HepG2 (cell line): ENCODE results near the gene STEAP2. TPM values are rescaled to one million over a fixed set of nuclear protein-coding genes. Genes with fewer than 3 reads are reported as not detected.

Source experiments
- CEBPG ChIP-seq: IDR thresholded peaks from 2 replicates; pipeline ENCODE4 v1.6.1; 2016
- IRF2 ChIP-seq: IDR thresholded peaks from 2 replicates; pipeline ENCODE4 v1.6.1; 2018; ENCODE audit warnings: missing genetic modification reagents, missing compliant biosample characterization
- PTBP1 ChIP-seq: fragments of 200-400 bp; formaldehyde crosslinking; IDR thresholded peaks from 2 replicates; pipeline ENCODE4 v1.6.1; 2018; ENCODE audit warnings: low read length, low read depth; ENCODE audit not compliant: poor library complexity, severe bottlenecking
- RARA ChIP-seq: IDR thresholded peaks from 2 replicates; pipeline ENCODE4 v1.6.1; 2016; ENCODE audit warnings: missing genetic modification reagents, missing compliant biosample characterization
- SIX4 ChIP-seq: sonication (generic); formaldehyde crosslinking; IDR thresholded peaks from 2 replicates; pipeline ENCODE4 v1.4.0; 2020; ENCODE audit warnings: missing genetic modification reagents
- TARDBP ChIP-seq: sonication (generic); formaldehyde crosslinking; IDR thresholded peaks from 2 replicates; pipeline ENCODE4 v1.8.0; 2022; ENCODE audit warnings: mild to moderate bottlenecking, missing genetic modification reagents
- ZBTB7B ChIP-seq: sonication (generic); formaldehyde crosslinking; IDR thresholded peaks from 2 replicates; pipeline ENCODE4 v1.4.0; 2020; ENCODE audit warnings: missing genetic modification reagents
- ZFY ChIP-seq: sonication (generic); formaldehyde crosslinking; IDR thresholded peaks from 2 replicates; pipeline ENCODE4 v1.4.0; 2020; ENCODE audit warnings: missing genetic modification reagents
- ZNF317 ChIP-seq: sonication (generic); formaldehyde crosslinking; IDR thresholded peaks from 2 replicates; pipeline ENCODE4 v1.5.0; 2020; ENCODE audit warnings: mild to moderate bottlenecking, missing genetic modification reagents
- ZNF562 ChIP-seq: sonication (generic); formaldehyde crosslinking; IDR thresholded peaks from 2 replicates; pipeline ENCODE4 v1.8.0; 2022; ENCODE audit warnings: missing genetic modification reagents, borderline replicate concordance
- ZNF839 ChIP-seq: sonication (generic); formaldehyde crosslinking; IDR thresholded peaks from 2 replicates; pipeline ENCODE4 v1.4.0; 2020; ENCODE audit warnings: missing genetic modification reagents, mild to moderate bottlenecking, borderline replicate concordance
- polyA plus RNA-seq, 8 experiments: library from polyadenylated mRNA; depleted of rRNA in 3 of 8; stranded (reverse) in 7 of 8; unstranded in 1 of 8; fragments of >200 nt; fragmentation: Illumina TruSeq in 4 of 8; extraction: Trizol in 4 of 8; gene quantifications; 2 replicates each; pipeline versions ENCODE4 v1.2.1 to v1.2.3, GENCODE V29; 2011 to 2016; ENCODE audit warnings: low read depth in 4 of 8, missing spikeins in 1 of 8, mixed read lengths in 1 of 8; ENCODE audit not compliant: insufficient read depth in 1 of 8
- total RNA-seq, 5 experiments: library from RNA; depleted of rRNA; stranded (reverse); fragments of >200 nt; fragmentation: Illumina TruSeq; extraction: Trizol; gene quantifications; 2 replicates each; pipeline ENCODE4 v1.2.3, GENCODE V29; 2016; ENCODE audit warnings: low read depth in 1 of 5
- TF ChIP-seq, protein P1 (sequence below): sonication (generic); formaldehyde crosslinking; IDR thresholded peaks from 2 replicates; pipeline ENCODE4 v1.4.0; 2020; ENCODE audit warnings: missing genetic modification reagents, borderline replicate concordance
- TF ChIP-seq, protein P2 (sequence below): IDR thresholded peaks from 2 replicates; pipeline ENCODE4 v1.6.1; 2012; ENCODE audit warnings: low read depth, low read length, improper control_type of control experiment
- TF ChIP-seq, protein P3 (sequence below): sonication (generic); formaldehyde crosslinking; conservative IDR thresholded peaks from 2 replicates; pipeline ENCODE4 v1.4.0; 2020; ENCODE audit warnings: mild to moderate bottlenecking, missing genetic modification reagents, moderate library complexity
- TF ChIP-seq, protein P4 (sequence below): sonication (generic); formaldehyde crosslinking; IDR thresholded peaks from 2 replicates; pipeline ENCODE4 v1.4.0; 2020; ENCODE audit warnings: missing genetic modification reagents
- TF ChIP-seq, protein P5 (sequence below): sonication (generic); formaldehyde crosslinking; IDR thresholded peaks from 2 replicates; pipeline ENCODE4 v1.4.0; 2020; ENCODE audit warnings: mild to moderate bottlenecking, missing genetic modification reagents
- TF ChIP-seq, protein P6 (sequence below): sonication (generic); formaldehyde crosslinking; IDR thresholded peaks from 2 replicates; pipeline ENCODE4 v1.5.0; 2020; ENCODE audit warnings: missing genetic modification reagents, mild to moderate bottlenecking, borderline replicate concordance

STEAP2 gene
- total and polyA plus RNA-seq, 2 of the 13 experiments (the other 11 are each of a cell fraction or from before 2014, with no cell fraction given) = 4.3 to 4.4 TPM

DNA sequence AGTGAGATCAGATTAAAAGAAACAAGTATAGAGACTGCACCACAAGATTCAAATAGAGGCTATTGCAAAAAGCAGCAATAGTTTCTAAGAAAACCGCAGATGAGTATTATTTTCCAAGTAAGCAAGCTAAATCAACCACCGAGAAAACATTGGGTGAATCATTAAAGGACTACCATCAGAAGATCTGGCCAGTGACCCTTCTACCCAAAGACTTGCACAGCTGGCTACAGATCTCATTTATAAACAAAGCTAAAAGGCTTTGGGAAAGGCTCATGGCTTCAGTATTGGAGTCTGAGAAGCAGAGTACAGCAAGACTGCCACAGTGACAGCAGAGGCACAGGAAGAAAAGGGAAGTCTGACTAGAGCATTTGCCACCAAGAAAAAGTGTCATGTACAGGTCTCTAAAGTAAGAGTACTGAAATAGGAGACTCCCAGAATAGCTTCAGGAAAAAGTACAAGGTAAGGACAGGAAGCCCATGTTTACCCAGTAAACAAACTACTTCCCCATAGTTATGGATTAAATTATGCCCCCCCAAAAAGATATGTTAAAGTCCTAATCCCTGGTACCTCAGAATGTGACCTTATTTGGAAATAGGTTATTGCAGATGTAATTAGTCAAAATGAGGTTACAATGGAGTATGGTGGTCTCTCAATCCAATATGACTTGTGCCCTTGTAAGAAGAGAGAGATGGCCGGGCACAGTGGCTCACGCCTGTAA, 38.3 kb upstream of the STEAP2 start (continued):
- TF ChIP-seq IRF2 (CRISPR knock-in tag) (peak; percentile 16; the same call in 1 of the 2 replicates), SIX4 (CRISPR knock-in tag) (peak; percentile 5; the same call in 1 of the 2 replicates), ZFY (CRISPR knock-in tag) (no peak), TARDBP (0 out of 2 replicates have a peak, but pooled peaks have one; percentile 14), ZNF839 (CRISPR knock-in tag) (no peak), ZBTB7B (CRISPR knock-in tag) (no peak), ZNF317 (CRISPR knock-in tag) (0 out of 2 replicates have a peak, but pooled peaks have one; percentile 23), ZNF562 (CRISPR knock-in tag) (no peak), RARA (peak; percentile 56), CEBPG (CRISPR knock-in tag) (peak; percentile 36), PTBP1 (no peak)
- TF ChIP-seq, protein P1, sequence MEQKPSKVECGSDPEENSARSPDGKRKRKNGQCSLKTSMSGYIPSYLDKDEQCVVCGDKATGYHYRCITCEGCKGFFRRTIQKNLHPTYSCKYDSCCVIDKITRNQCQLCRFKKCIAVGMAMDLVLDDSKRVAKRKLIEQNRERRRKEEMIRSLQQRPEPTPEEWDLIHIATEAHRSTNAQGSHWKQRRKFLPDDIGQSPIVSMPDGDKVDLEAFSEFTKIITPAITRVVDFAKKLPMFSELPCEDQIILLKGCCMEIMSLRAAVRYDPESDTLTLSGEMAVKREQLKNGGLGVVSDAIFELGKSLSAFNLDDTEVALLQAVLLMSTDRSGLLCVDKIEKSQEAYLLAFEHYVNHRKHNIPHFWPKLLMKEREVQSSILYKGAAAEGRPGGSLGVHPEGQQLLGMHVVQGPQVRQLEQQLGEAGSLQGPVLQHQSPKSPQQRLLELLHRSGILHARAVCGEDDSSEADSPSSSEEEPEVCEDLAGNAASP (CRISPR knock-in tag) = no peak
- TF ChIP-seq, protein P2, sequence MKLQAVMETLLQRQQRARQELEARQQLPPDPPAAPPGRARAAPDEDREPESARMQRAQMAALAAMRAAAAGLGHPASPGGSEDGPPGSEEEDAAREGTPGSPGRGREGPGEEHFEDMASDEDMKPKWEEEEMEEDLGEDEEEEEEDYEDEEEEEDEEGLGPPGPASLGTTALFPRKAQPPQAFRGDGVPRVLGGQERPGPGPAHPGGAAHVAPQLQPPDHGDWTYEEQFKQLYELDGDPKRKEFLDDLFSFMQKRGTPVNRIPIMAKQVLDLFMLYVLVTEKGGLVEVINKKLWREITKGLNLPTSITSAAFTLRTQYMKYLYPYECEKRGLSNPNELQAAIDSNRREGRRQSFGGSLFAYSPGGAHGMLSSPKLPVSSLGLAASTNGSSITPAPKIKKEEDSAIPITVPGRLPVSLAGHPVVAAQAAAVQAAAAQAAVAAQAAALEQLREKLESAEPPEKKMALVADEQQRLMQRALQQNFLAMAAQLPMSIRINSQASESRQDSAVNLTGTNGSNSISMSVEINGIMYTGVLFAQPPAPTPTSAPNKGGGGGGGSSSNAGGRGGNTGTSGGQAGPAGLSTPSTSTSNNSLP = 0 out of 2 replicates have a peak, but pooled peaks have one; percentile 49
- TF ChIP-seq, protein P3, sequence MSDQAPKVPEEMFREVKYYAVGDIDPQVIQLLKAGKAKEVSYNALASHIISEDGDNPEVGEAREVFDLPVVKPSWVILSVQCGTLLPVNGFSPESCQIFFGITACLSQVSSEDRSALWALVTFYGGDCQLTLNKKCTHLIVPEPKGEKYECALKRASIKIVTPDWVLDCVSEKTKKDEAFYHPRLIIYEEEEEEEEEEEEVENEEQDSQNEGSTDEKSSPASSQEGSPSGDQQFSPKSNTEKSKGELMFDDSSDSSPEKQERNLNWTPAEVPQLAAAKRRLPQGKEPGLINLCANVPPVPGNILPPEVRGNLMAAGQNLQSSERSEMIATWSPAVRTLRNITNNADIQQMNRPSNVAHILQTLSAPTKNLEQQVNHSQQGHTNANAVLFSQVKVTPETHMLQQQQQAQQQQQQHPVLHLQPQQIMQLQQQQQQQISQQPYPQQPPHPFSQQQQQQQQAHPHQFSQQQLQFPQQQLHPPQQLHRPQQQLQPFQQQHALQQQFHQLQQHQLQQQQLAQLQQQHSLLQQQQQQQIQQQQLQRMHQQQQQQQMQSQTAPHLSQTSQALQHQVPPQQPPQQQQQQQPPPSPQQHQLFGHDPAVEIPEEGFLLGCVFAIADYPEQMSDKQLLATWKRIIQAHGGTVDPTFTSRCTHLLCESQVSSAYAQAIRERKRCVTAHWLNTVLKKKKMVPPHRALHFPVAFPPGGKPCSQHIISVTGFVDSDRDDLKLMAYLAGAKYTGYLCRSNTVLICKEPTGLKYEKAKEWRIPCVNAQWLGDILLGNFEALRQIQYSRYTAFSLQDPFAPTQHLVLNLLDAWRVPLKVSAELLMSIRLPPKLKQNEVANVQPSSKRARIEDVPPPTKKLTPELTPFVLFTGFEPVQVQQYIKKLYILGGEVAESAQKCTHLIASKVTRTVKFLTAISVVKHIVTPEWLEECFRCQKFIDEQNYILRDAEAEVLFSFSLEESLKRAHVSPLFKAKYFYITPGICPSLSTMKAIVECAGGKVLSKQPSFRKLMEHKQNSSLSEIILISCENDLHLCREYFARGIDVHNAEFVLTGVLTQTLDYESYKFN (CRISPR knock-in tag) = peak; percentile 93
- TF ChIP-seq, protein P4, sequence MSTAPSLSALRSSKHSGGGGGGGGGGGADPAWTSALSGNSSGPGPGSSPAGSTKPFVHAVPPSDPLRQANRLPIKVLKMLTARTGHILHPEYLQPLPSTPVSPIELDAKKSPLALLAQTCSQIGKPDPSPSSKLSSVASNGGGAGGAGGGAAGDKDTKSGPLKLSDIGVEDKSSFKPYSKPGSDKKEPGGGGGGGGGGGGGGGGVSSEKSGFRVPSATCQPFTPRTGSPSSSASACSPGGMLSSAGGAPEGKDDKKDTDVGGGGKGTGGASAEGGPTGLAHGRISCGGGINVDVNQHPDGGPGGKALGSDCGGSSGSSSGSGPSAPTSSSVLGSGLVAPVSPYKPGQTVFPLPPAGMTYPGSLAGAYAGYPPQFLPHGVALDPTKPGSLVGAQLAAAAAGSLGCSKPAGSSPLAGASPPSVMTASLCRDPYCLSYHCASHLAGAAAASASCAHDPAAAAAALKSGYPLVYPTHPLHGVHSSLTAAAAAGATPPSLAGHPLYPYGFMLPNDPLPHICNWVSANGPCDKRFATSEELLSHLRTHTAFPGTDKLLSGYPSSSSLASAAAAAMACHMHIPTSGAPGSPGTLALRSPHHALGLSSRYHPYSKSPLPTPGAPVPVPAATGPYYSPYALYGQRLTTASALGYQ (CRISPR knock-in tag) = no peak; the same call in 1 of the 2 replicates
- TF ChIP-seq, protein P5, sequence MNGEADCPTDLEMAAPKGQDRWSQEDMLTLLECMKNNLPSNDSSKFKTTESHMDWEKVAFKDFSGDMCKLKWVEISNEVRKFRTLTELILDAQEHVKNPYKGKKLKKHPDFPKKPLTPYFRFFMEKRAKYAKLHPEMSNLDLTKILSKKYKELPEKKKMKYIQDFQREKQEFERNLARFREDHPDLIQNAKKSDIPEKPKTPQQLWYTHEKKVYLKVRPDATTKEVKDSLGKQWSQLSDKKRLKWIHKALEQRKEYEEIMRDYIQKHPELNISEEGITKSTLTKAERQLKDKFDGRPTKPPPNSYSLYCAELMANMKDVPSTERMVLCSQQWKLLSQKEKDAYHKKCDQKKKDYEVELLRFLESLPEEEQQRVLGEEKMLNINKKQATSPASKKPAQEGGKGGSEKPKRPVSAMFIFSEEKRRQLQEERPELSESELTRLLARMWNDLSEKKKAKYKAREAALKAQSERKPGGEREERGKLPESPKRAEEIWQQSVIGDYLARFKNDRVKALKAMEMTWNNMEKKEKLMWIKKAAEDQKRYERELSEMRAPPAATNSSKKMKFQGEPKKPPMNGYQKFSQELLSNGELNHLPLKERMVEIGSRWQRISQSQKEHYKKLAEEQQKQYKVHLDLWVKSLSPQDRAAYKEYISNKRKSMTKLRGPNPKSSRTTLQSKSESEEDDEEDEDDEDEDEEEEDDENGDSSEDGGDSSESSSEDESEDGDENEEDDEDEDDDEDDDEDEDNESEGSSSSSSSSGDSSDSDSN (CRISPR knock-in tag) = no peak
- TF ChIP-seq, protein P6, sequence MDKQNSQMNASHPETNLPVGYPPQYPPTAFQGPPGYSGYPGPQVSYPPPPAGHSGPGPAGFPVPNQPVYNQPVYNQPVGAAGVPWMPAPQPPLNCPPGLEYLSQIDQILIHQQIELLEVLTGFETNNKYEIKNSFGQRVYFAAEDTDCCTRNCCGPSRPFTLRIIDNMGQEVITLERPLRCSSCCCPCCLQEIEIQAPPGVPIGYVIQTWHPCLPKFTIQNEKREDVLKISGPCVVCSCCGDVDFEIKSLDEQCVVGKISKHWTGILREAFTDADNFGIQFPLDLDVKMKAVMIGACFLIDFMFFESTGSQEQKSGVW (CRISPR knock-in tag) = no peak
